Osteoblast (primary cell): ENCODE measurements around the gene DAO. TPM values are rescaled to one million over a fixed set of nuclear protein-coding genes. Genes with fewer than 3 reads are reported as not detected.

Experiments
- DNase-seq: peaks from one replicate; pipeline ENCODE4 v3.0.0; 2011; ENCODE audit warnings: low spot score, mixed read lengths; ENCODE audit not compliant: insufficient read length; ENCODE audit errors: missing footprints
- H2AFZ ChIP-seq: 2 replicates; pipeline ENCODE4 v1.6.0; 2011; ENCODE audit warnings: mild to moderate bottlenecking, low read length
- H3K27ac ChIP-seq: 2 replicates; pipeline ENCODE4 v1.5.1; 2011; ENCODE audit warnings: mild to moderate bottlenecking, low read depth, low read length, moderate library complexity
- H3K27me3 ChIP-seq: 2 replicates; pipeline ENCODE4 v1.6.0; 2012; ENCODE audit warnings: mild to moderate bottlenecking, control low read depth, inconsistent platforms, low read length, moderate library complexity; ENCODE audit not compliant: insufficient read depth
- H3K36me3 ChIP-seq: 2 replicates; pipeline ENCODE4 v1.5.1; 2011; ENCODE audit warnings: mild to moderate bottlenecking, low read length, control low read depth, moderate library complexity; ENCODE audit not compliant: insufficient read depth
- H3K4me1 ChIP-seq: 2 replicates; pipeline ENCODE4 v1.5.1; 2011; ENCODE audit warnings: mild to moderate bottlenecking, low read length, control low read depth, moderate library complexity; ENCODE audit not compliant: insufficient read depth
- H3K4me2 ChIP-seq: 2 replicates; pipeline ENCODE4 v1.6.0; 2011; ENCODE audit warnings: mild to moderate bottlenecking, low read length; ENCODE audit not compliant: insufficient read depth
- H3K4me3 ChIP-seq: fragments of 200-600 bp; sonication (generic); 3 replicates; pipeline ENCODE4 v1.5.1; 2012; ENCODE audit warnings: mild to moderate bottlenecking, low read length, inconsistent platforms; ENCODE audit not compliant: insufficient read depth
- H3K79me2 ChIP-seq: 2 replicates; pipeline ENCODE4 v1.6.0; 2012; ENCODE audit warnings: mild to moderate bottlenecking, low read length, control low read depth, inconsistent platforms; ENCODE audit not compliant: insufficient read depth
- H3K9me3 ChIP-seq: 2 replicates; pipeline ENCODE4 v1.5.1; 2011; ENCODE audit warnings: low read depth, low read length, control low read depth
- H4K20me1 ChIP-seq: 2 replicates; pipeline ENCODE4 v1.6.0; 2012; ENCODE audit warnings: mild to moderate bottlenecking, low read length, control low read depth; ENCODE audit not compliant: insufficient read depth
- CTCF ChIP-seq: IDR thresholded peaks from 2 replicates; pipeline ENCODE4 v1.5.1; 2011; ENCODE audit warnings: mild to moderate bottlenecking, low read depth, low read length, moderate library complexity; ENCODE audit errors: extremely low read depth
- total RNA-seq: library from RNA; depleted of rRNA; stranded (reverse); fragments of >200 nt; gene quantifications from 2 replicates; pipeline ENCODE4 v1.2.3, GENCODE V29; 2012

Gene DAO
- total RNA-seq, 1 donor: not detected

- no peak overlapping the region for H3K4me3 ChIP-seq
- no peak for TF ChIP-seq CTCF
- no peaks in the 10 kb centered on the region for H4K20me1 ChIP-seq
- no peaks in the 10 kb centered on the region for H3K27me3 ChIP-seq
- H3K4me1 ChIP-seq: peaks cover 79% of the 10 kb centered on the region
- peaks cover 47% of the 10 kb centered on the region for H3K36me3 ChIP-seq
- peaks cover 62% of the 10 kb centered on the region for H3K79me2 ChIP-seq
- no peak for DNase-seq
- H3K9me3 ChIP-seq: no peaks in the 10 kb centered on the region
- peak overlapping the region; percentile 100 for H3K27ac ChIP-seq
- H3K4me2 ChIP-seq: peak overlapping the region; percentile 37
- H2AFZ ChIP-seq: no peak overlapping the region
Observed at GRCh38 chr12:108837680-108838079, 42.2 kb upstream of the DAO start.

GRCh38 chr12:108838194-108839017, 41.5 kb upstream of the DAO start:
- no peak overlapping the region for H3K4me3 ChIP-seq
- TF ChIP-seq CTCF: no peak

GRCh38 chr12:108839018-108839889, 40.6 kb upstream of the DAO start:
- H3K4me1 ChIP-seq: peaks cover 68% of the 10 kb centered on the region
- peaks cover 73% of the 10 kb centered on the region for H3K79me2 ChIP-seq
- no peak overlapping the region for H2AFZ ChIP-seq
- TF ChIP-seq CTCF: no peak
- DNase-seq: no peak
- H3K27ac ChIP-seq: peak overlapping the region; percentile 100
- H4K20me1 ChIP-seq: no peaks in the 10 kb centered on the region
- H3K4me3 ChIP-seq: peak overlapping the region; percentile 3
- H3K27me3 ChIP-seq: no peaks in the 10 kb centered on the region
- peaks cover 55% of the 10 kb centered on the region for H3K36me3 ChIP-seq
- H3K9me3 ChIP-seq: no peaks in the 10 kb centered on the region
- H3K4me2 ChIP-seq: peak overlapping the region; percentile 35

More at GRCh38 chr12:108838194-108839017, 41.5 kb upstream of the DAO start:
- H3K4me2 ChIP-seq: peak overlapping the region; percentile 37
- H3K79me2 ChIP-seq: peaks cover 69% of the 10 kb centered on the region
- no peaks in the 10 kb centered on the region for H3K27me3 ChIP-seq
- H3K4me1 ChIP-seq: peaks cover 76% of the 10 kb centered on the region
- no peak overlapping the region for H2AFZ ChIP-seq
- no peaks in the 10 kb centered on the region for H3K9me3 ChIP-seq
- peaks cover 53% of the 10 kb centered on the region for H3K36me3 ChIP-seq
- peak; percentile 93 for DNase-seq
- peak overlapping the region; percentile 100 for H3K27ac ChIP-seq
- no peaks in the 10 kb centered on the region for H4K20me1 ChIP-seq

GRCh38 chr12:108839890-108840230, 40.0 kb upstream of the DAO start:
- Histone ChIP-seq H3K36me3 (peaks cover 52% of the 10 kb centered on the region), H3K4me1 (peaks cover 62% of the 10 kb centered on the region), H3K27ac (peak overlapping the region; percentile 100), H3K4me3 (peak overlapping the region; percentile 3), H2AFZ (no peak overlapping the region), H3K9me3 (no peaks in the 10 kb centered on the region), H3K79me2 (peaks cover 72% of the 10 kb centered on the region), H3K4me2 (peak overlapping the region; percentile 35), H4K20me1 (no peaks in the 10 kb centered on the region), H3K27me3 (no peaks in the 10 kb centered on the region)
- no peak for DNase-seq
- TF ChIP-seq CTCF: no peak
